Measurements from ENCODE around the gene WDR45B.

- TF ChIP-seq CTCF (IDR thresholded peaks at IDR 0.05; ENCODE audit: low read depth, low read length) (no peak), EZH2phosphoT487 (IDR thresholded peaks at IDR 0.05; ENCODE audit: low read depth) (no peak)
Observed at GRCh38 chr17:82685291-82685690, 37.0 kb upstream of the WDR45B start.

All from OCI-LY3 (cell line).